Measurements from ENCODE around the gene SMG5.

Gene SMG5

DNA sequence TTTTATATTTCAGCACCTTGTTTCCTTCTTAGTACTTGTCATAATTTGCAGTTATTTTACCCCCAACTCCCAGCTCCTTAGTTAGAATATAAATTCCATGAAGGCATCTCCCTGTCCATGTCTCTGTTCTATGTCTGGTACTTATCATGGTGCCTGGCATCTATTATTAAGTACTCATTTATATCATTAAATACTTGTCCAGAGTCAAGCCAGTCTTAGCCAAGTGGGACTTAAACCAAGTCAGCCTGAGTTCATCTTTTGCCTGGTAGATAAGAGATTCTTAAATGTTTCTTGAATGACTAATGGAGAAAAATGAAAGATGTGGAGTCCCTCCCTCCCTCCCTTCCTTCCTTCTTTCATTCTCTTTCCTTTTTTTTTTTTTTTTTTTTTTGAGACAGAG is 79.3 kb downstream of the SMG5 start:
- no peak for DNase-seq

DNA sequence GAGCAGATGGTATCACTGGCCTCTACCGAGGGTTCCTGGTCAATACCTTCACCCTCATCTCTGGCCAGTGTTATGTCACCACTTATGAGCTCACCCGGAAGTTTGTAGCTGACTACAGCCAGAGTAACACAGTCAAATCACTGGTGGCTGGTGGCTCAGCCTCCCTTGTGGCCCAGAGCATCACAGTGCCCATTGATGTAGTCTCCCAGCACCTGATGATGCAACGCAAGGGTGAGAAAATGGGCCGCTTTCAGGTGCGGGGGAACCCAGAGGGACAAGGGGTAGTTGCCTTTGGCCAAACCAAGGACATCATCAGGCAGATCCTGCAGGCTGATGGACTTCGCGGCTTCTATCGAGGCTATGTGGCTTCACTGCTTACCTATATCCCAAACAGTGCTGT is 82.6 kb downstream of the SMG5 start:
- no peak for DNase-seq

Measured in suppressor macrophage treated with lipopolysaccharide for 4 hours (primary cell).